Effector memory CD8-positive, alpha-beta T cell (primary cell): ENCODE results near the gene MAP4K4.

Source experiments
- ATAC-seq: fragments of 150-1000 bp; cut with Tn5 transposase; replicated peaks from 2 replicates; pipeline ENCODE4 v1.10.0; 2021; ENCODE audit warnings: mild to moderate bottlenecking, moderate library complexity
- DNase-seq, 3 experiments: peaks; one replicate each; pipeline ENCODE4 v3.0.0; 2021
- H3K27ac Mint-ChIP-seq, 2 donors: one replicate each; pipeline ENCODE4 v1.8.0; 2022; ENCODE audit warnings: mild to moderate bottlenecking in 2 of 2, mixed read lengths in 2 of 2, moderate library complexity in 2 of 2
- H3K27me3 Mint-ChIP-seq, 2 donors: one replicate each; pipeline ENCODE4 v1.8.0; 2022; ENCODE audit warnings: mixed read lengths in 2 of 2
- H3K36me3 Mint-ChIP-seq: one replicate; pipeline ENCODE4 v1.8.0; 2022; ENCODE audit warnings: mild to moderate bottlenecking, moderate library complexity, mixed read lengths; ENCODE audit not compliant: insufficient read depth
- H3K4me1 Mint-ChIP-seq, 2 donors: one replicate each; pipeline ENCODE4 v1.8.0; 2022; ENCODE audit warnings: low read depth in 2 of 2, mixed read lengths in 2 of 2
- H3K4me3 Mint-ChIP-seq, 2 donors: one replicate each; pipeline ENCODE4 v1.8.0; 2022; ENCODE audit warnings: mild to moderate bottlenecking in 2 of 2, mixed read lengths in 2 of 2, moderate library complexity in 2 of 2
- H3K9me3 Mint-ChIP-seq, 2 donors: one replicate each; pipeline ENCODE4 v1.8.0; 2022; ENCODE audit warnings: mixed read lengths in 2 of 2
- total RNA-seq, 9 experiments: gene quantifications; one replicate each; lab custom pipeline; 2026; lab: John Stamatoyannopoulos, UW

Gene MAP4K4
- 77.1 to 200 (median 140) reads per million in 9 experiments for total RNA-seq

- no peaks in the 10 kb centered on the region for H3K27me3 Mint-ChIP-seq
- no peaks in the 10 kb centered on the region for H3K9me3 Mint-ChIP-seq
- H3K4me1 Mint-ChIP-seq = peaks cover 2 to 9% of the 10 kb centered on the region in 2 donors
- peaks cover 6% of the 10 kb centered on the region for H3K36me3 Mint-ChIP-seq
- ATAC-seq (peak; percentile 66), DNase-seq (peak; percentile 46 to 52 (median 46))
- H3K4me3 Mint-ChIP-seq = no peak within 1 kb of the TSS
- H3K27ac Mint-ChIP-seq = peak within 1 kb of the TSS; percentile 77 to 85
Measured at GRCh38 chr2:101697124-101698013, at the start of gene MAP4K4. Gene MAP4K4, plus strand, starts transcription at chr2:101697707. Its CDS starts 374 bp downstream, at chr2:101698081.

GRCh38 chr2:101653469-101653868, 44.0 kb upstream of the MAP4K4 start:
- Mint-ChIP-seq H3K36me3 (peaks cover 3% of the 10 kb centered on the region), H3K9me3 (no peaks in the 10 kb centered on the region), H3K4me1 (peaks cover 4 to 5% of the 10 kb centered on the region in 2 donors), H3K27ac (no peak overlapping the region), H3K27me3 (no peaks in the 10 kb centered on the region), H3K4me3 (no peak overlapping the region)
- no peak for ATAC-seq
- no peak for DNase-seq

- H3K27me3 Mint-ChIP-seq = no peaks in the 10 kb centered on the region
- peaks cover 3% of the 10 kb centered on the region for H3K36me3 Mint-ChIP-seq
- peaks cover 4 to 5% of the 10 kb centered on the region in 2 donors for H3K4me1 Mint-ChIP-seq
- ATAC-seq = no peak
- H3K4me3 Mint-ChIP-seq = no peak overlapping the region
- no peak for DNase-seq
- no peaks in the 10 kb centered on the region for H3K9me3 Mint-ChIP-seq
- H3K27ac Mint-ChIP-seq = no peak overlapping the region
Measured at GRCh38 chr2:101655702-101656422, 41.6 kb upstream of the MAP4K4 start.

GRCh38 chr2:101657787-101658186, 39.7 kb upstream of the MAP4K4 start:
- H3K4me3 Mint-ChIP-seq = no peak overlapping the region
- H3K9me3 Mint-ChIP-seq = no peaks in the 10 kb centered on the region
- no peak overlapping the region for H3K27ac Mint-ChIP-seq

GRCh38 chr2:101658387-101658786, 39.1 kb upstream of the MAP4K4 start:
- no peaks in the 10 kb centered on the region for H3K36me3 Mint-ChIP-seq
- no peaks in the 10 kb centered on the region for H3K4me1 Mint-ChIP-seq
- no peak overlapping the region for H3K27ac Mint-ChIP-seq
- ATAC-seq (no peak), DNase-seq (no peak)
- no peaks in the 10 kb centered on the region for H3K27me3 Mint-ChIP-seq
- no peaks in the 10 kb centered on the region for H3K9me3 Mint-ChIP-seq
- no peak overlapping the region for H3K4me3 Mint-ChIP-seq

More at GRCh38 chr2:101657787-101658186, 39.7 kb upstream of the MAP4K4 start:
- DNase-seq (no peak), ATAC-seq (no peak)
- Mint-ChIP-seq H3K27me3 (no peaks in the 10 kb centered on the region), H3K4me1 (no peaks in the 10 kb centered on the region), H3K36me3 (no peaks in the 10 kb centered on the region)

- no peaks in the 10 kb centered on the region for H3K4me1 Mint-ChIP-seq
- no peak overlapping the region for H3K27ac Mint-ChIP-seq
- H3K27me3 Mint-ChIP-seq = no peaks in the 10 kb centered on the region
- DNase-seq (no peak), ATAC-seq (no peak)
- H3K4me3 Mint-ChIP-seq = no peak overlapping the region
- H3K36me3 Mint-ChIP-seq = peaks cover 3% of the 10 kb centered on the region
- H3K9me3 Mint-ChIP-seq = no peaks in the 10 kb centered on the region
Measured at GRCh38 chr2:101665312-101665711, 32.2 kb upstream of the MAP4K4 start.

- no peak for ATAC-seq
- no peak overlapping the region for H3K27ac Mint-ChIP-seq
- H3K27me3 Mint-ChIP-seq = no peaks in the 10 kb centered on the region
- no peak for DNase-seq
- H3K4me3 Mint-ChIP-seq = no peak overlapping the region
- H3K36me3 Mint-ChIP-seq = peaks cover 3% of the 10 kb centered on the region
- H3K9me3 Mint-ChIP-seq = no peaks in the 10 kb centered on the region
- no peaks in the 10 kb centered on the region for H3K4me1 Mint-ChIP-seq
Measured at GRCh38 chr2:101667823-101668222, 29.7 kb upstream of the MAP4K4 start.

GRCh38 chr2:101672047-101672446, 25.5 kb upstream of the MAP4K4 start:
- ATAC-seq (no peak), DNase-seq (no peak)
- Mint-ChIP-seq H3K4me1 (no peaks in the 10 kb centered on the region), H3K9me3 (no peaks in the 10 kb centered on the region), H3K36me3 (no peaks in the 10 kb centered on the region), H3K27ac (no peak overlapping the region), H3K4me3 (no peak overlapping the region), H3K27me3 (peaks cover 0 to 6% of the 10 kb centered on the region in 2 donors)

GRCh38 chr2:101673920-101674319, 23.6 kb upstream of the MAP4K4 start:
- no peaks in the 10 kb centered on the region for H3K9me3 Mint-ChIP-seq
- H3K27ac Mint-ChIP-seq = no peak overlapping the region
- H3K4me3 Mint-ChIP-seq = no peak overlapping the region
- DNase-seq (no peak), ATAC-seq (no peak)
- H3K4me1 Mint-ChIP-seq = no peaks in the 10 kb centered on the region
- H3K27me3 Mint-ChIP-seq = peaks cover 0 to 6% of the 10 kb centered on the region in 2 donors
- H3K36me3 Mint-ChIP-seq = no peaks in the 10 kb centered on the region

- Mint-ChIP-seq H3K9me3 (no peaks in the 10 kb centered on the region), H3K4me3 (no peak overlapping the region), H3K4me1 (no peaks in the 10 kb centered on the region), H3K27ac (no peak overlapping the region), H3K27me3 (peaks cover 0 to 6% of the 10 kb centered on the region in 2 donors), H3K36me3 (no peaks in the 10 kb centered on the region)
- DNase-seq = no peak
- no peak for ATAC-seq
Measured at GRCh38 chr2:101675512-101675911, 22.0 kb upstream of the MAP4K4 start.

GRCh38 chr2:101676674-101677073, 20.8 kb upstream of the MAP4K4 start:
- Mint-ChIP-seq H3K27me3 (peaks cover 0 to 6% of the 10 kb centered on the region in 2 donors), H3K36me3 (no peaks in the 10 kb centered on the region), H3K27ac (no peak overlapping the region), H3K4me1 (no peaks in the 10 kb centered on the region), H3K9me3 (no peaks in the 10 kb centered on the region), H3K4me3 (no peak overlapping the region)
- no peak for DNase-seq
- no peak for ATAC-seq

GRCh38 chr2:101677658-101678057, 19.8 kb upstream of the MAP4K4 start:
- no peaks in the 10 kb centered on the region for H3K36me3 Mint-ChIP-seq
- no peak overlapping the region for H3K4me3 Mint-ChIP-seq
- no peaks in the 10 kb centered on the region for H3K4me1 Mint-ChIP-seq
- ATAC-seq (no peak), DNase-seq (no peak)
- H3K9me3 Mint-ChIP-seq = no peaks in the 10 kb centered on the region
- H3K27ac Mint-ChIP-seq = no peak overlapping the region
- peaks cover 0 to 6% of the 10 kb centered on the region in 2 donors for H3K27me3 Mint-ChIP-seq

GRCh38 chr2:101678379-101678778, 19.1 kb upstream of the MAP4K4 start:
- Mint-ChIP-seq H3K4me1 (no peaks in the 10 kb centered on the region), H3K27ac (no peak overlapping the region), H3K27me3 (peaks cover 0 to 6% of the 10 kb centered on the region in 2 donors), H3K36me3 (no peaks in the 10 kb centered on the region), H3K9me3 (no peaks in the 10 kb centered on the region), H3K4me3 (no peak overlapping the region)
- ATAC-seq (no peak), DNase-seq (no peak)
